ENCODE results near the gene GPR22.

GPR22 gene

GRCh38 chr7:107495516-107495915 is 25.7 kb downstream of the GPR22 start:
- intact Hi-C loops (cut with micrococcal nuclease): no loop called here
- H3K27ac Mint-ChIP-seq: no peak overlapping the region
- no peaks in the 10 kb centered on the region for H3K27me3 Mint-ChIP-seq
- no peaks in the 10 kb centered on the region for H3K9me3 Mint-ChIP-seq
- no peak overlapping the region for H3K4me3 Mint-ChIP-seq
- H3K4me1 Mint-ChIP-seq (ENCODE audit: low read depth): no peaks in the 10 kb centered on the region
- no peaks in the 10 kb centered on the region for H3K36me3 Mint-ChIP-seq (ENCODE audit: low read depth)

- Mint-ChIP-seq H3K4me1 (ENCODE audit: low read depth) (no peaks in the 10 kb centered on the region), H3K27ac (no peak overlapping the region), H3K27me3 (no peaks in the 10 kb centered on the region), H3K4me3 (no peak overlapping the region), H3K9me3 (no peaks in the 10 kb centered on the region), H3K36me3 (ENCODE audit: low read depth) (peaks cover 5% of the 10 kb centered on the region)
- intact Hi-C loops (cut with micrococcal nuclease): no loop called here
Measured at GRCh38 chr7:107499731-107500130, 29.9 kb downstream of the GPR22 start.

GRCh38 chr7:107501593-107501992 is 31.7 kb downstream of the GPR22 start:
- Mint-ChIP-seq H3K27ac (no peak overlapping the region), H3K27me3 (no peaks in the 10 kb centered on the region), H3K4me1 (ENCODE audit: low read depth) (peaks cover 10% of the 10 kb centered on the region), H3K4me3 (no peak overlapping the region), H3K9me3 (no peaks in the 10 kb centered on the region), H3K36me3 (ENCODE audit: low read depth) (peaks cover 17% of the 10 kb centered on the region)
- intact Hi-C loops (cut with micrococcal nuclease): no loop called here

- no peaks in the 10 kb centered on the region for H3K27me3 Mint-ChIP-seq
- intact Hi-C loops (cut with micrococcal nuclease): no loop called here
- no peak overlapping the region for H3K4me3 Mint-ChIP-seq
- peaks cover 16% of the 10 kb centered on the region for H3K4me1 Mint-ChIP-seq (ENCODE audit: low read depth)
- no peak overlapping the region for H3K27ac Mint-ChIP-seq
- peaks cover 17% of the 10 kb centered on the region for H3K36me3 Mint-ChIP-seq (ENCODE audit: low read depth)
- H3K9me3 Mint-ChIP-seq: no peaks in the 10 kb centered on the region
Measured at GRCh38 chr7:107502154-107502553, 32.3 kb downstream of the GPR22 start.

GRCh38 chr7:107502797-107503196 is 32.9 kb downstream of the GPR22 start:
- Mint-ChIP-seq H3K27me3 (no peaks in the 10 kb centered on the region), H3K4me3 (no peak overlapping the region), H3K36me3 (ENCODE audit: low read depth) (peaks cover 19% of the 10 kb centered on the region), H3K9me3 (no peaks in the 10 kb centered on the region), H3K27ac (no peak overlapping the region), H3K4me1 (ENCODE audit: low read depth) (peaks cover 21% of the 10 kb centered on the region)
- intact Hi-C loops (cut with micrococcal nuclease): no loop called here

- no peaks in the 10 kb centered on the region for H3K27me3 Mint-ChIP-seq
- peaks cover 24% of the 10 kb centered on the region for H3K4me1 Mint-ChIP-seq (ENCODE audit: low read depth)
- peaks cover 25% of the 10 kb centered on the region for H3K36me3 Mint-ChIP-seq (ENCODE audit: low read depth)
- no peak overlapping the region for H3K4me3 Mint-ChIP-seq
- H3K27ac Mint-ChIP-seq: no peak overlapping the region
- intact Hi-C loops (cut with micrococcal nuclease): no loop called here
- peaks cover 3% of the 10 kb centered on the region for H3K9me3 Mint-ChIP-seq
Measured at GRCh38 chr7:107503687-107504086, 33.8 kb downstream of the GPR22 start.

GRCh38 chr7:107505362-107505761 is 35.5 kb downstream of the GPR22 start:
- intact Hi-C loops (cut with micrococcal nuclease): no loop called here
- Mint-ChIP-seq H3K36me3 (ENCODE audit: low read depth) (peaks cover 32% of the 10 kb centered on the region), H3K4me3 (no peak overlapping the region), H3K4me1 (ENCODE audit: low read depth) (peaks cover 24% of the 10 kb centered on the region), H3K27ac (no peak overlapping the region), H3K27me3 (no peaks in the 10 kb centered on the region), H3K9me3 (peaks cover 11% of the 10 kb centered on the region)

- no peaks in the 10 kb centered on the region for H3K27me3 Mint-ChIP-seq
- H3K4me3 Mint-ChIP-seq: no peak overlapping the region
- H3K9me3 Mint-ChIP-seq: peaks cover 11% of the 10 kb centered on the region
- peaks cover 32% of the 10 kb centered on the region for H3K36me3 Mint-ChIP-seq (ENCODE audit: low read depth)
- intact Hi-C loops (cut with micrococcal nuclease): no loop called here
- peak overlapping the region; percentile 55 for H3K27ac Mint-ChIP-seq
- H3K4me1 Mint-ChIP-seq (ENCODE audit: low read depth): peaks cover 24% of the 10 kb centered on the region
Measured at GRCh38 chr7:107505997-107506673, 36.3 kb downstream of the GPR22 start.

- Mint-ChIP-seq H3K4me3 (no peak overlapping the region), H3K27ac (peak overlapping the region; percentile 55), H3K4me1 (ENCODE audit: low read depth) (peaks cover 24% of the 10 kb centered on the region), H3K36me3 (ENCODE audit: low read depth) (peaks cover 32% of the 10 kb centered on the region), H3K9me3 (peaks cover 11% of the 10 kb centered on the region), H3K27me3 (no peaks in the 10 kb centered on the region)
- intact Hi-C loops (cut with micrococcal nuclease): no loop called here
Measured at GRCh38 chr7:107506674-107507339, 37.0 kb downstream of the GPR22 start.

Data from dendritic cell treated with granulocyte-macrophage colony-stimulating factor and Interleukin-4, amounts not matched to agents 40 ng/mL and 50 ng/mL, for 4 days (primary cell).